Central memory CD4-positive, alpha-beta T cell (primary cell): ENCODE results near the gene ISOC2.

Experiments used
- DNase-seq: peaks from one replicate; pipeline ENCODE4 v3.0.0; 2022

ISOC2 gene

GRCh38 chr19:55476100-55476775, 14.8 kb upstream of the ISOC2 start, which contains the start of gene ZNF628:
ZNF628 (plus strand) TSS chr19:55476617; CDS start chr19:55479911, 3,294 bp downstream.
- DNase-seq: peak; percentile 96

- no peak for DNase-seq
Measured at GRCh38 chr19:55474269-55475265, 13.1 kb upstream of the ISOC2 start.

DNA sequence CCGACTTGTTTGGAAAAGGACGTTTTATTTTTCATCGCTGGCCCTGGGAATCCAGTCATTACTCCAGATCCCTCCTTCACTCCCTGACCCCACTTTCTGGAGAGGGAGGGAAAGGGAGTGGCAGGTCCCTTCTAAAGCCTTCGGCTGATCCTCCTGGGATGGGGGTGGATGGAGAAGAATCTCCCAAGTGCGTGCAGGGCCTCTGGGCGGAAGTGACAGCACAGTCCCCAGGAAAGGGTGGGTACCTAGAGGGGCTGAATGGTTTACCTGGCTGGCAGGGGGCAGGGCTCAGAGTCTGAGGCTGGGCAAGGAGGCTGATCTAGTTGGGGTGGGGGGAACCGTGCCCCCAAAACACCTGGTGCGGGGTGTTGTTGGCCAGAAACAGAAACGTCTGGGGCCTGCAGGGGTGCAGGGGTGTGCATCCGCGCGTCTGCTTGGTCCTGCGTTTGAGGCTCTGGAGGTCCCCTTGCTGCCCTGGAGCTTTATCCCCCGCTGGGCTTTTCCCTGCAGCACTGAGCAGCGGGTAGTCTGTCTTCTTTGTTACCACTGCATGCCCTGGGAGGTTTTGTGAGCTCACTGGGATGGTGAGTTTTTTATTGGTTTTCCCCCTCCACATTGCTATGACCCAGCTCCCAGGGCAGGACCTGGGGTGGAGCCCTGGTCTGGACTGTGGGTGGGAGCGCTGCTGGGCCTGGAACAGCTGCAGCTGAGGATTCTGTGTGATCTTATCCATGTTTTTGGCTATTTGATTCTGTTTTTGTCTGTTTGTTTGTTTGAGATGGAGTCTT, 12.0 kb upstream of the ISOC2 start:
- no peak for DNase-seq

DNA sequence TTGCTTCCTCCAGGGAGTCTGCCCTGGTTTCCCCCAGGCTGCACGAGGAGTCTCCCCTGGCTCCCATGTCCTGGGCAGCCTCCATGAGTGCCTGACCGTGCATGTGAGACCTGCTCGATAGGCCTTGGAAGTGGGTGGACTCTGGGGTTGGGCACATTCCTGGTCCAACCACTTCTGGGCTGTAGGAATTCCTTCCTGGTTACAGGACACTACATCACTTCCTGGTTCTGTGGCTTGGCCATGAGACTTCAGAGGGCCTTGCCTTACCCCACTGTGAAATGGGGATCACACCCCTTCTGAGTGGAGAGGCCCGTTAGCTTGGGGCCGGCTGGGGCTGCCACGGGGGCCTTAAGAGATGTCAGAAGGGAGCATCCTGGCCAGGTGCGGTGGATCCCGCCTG, 11.0 kb upstream of the ISOC2 start:
- DNase-seq: no peak

- no peak for DNase-seq
Measured at GRCh38 chr19:55471266-55471665, 9.8 kb upstream of the ISOC2 start.

GRCh38 chr19:55468054-55468393, 6.6 kb upstream of the ISOC2 start:
- no peak for DNase-seq

DNA sequence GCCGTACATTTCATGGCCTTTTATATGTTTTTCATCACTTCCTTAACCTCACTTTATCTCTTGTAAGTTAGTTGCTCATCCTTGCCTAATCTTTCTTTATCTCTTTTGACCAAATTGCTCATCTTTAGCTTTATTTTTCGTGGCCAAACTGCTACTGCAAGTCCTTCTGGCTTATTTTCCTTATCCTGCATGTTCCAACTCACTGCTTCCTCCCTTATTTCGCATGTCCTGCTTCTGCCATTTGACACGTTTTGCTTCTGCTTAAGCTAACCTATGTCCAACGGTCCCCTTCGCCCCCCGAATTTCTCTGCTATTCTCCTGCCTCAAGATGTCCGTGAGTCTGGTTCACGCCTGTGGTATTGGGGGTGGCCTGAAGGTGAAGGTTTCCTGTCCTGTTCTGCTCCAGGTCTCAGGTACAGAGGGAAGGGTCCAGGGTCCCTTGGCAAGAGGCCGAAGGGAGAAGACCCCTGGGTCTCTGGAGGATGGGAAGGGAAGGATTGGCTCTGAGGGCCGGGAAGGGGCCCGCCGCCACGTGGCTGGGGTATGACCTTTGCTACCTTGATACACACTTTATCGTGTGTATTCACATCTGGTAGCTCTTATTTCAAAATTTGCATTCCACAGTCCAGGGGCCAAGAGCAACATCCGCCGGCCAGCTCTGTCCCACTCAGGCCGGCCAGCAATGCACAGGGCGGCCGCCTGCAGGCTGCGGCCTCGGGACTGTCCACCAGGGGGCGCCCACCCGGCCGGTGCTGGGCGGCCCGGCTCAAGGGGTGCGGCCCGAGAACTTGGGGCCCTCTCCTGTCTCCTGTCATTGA, 6.0 kb upstream of the ISOC2 start:
- peak; percentile 43 for DNase-seq

GRCh38 chr19:55466241-55466614, 4.8 kb upstream of the ISOC2 start:
- no peak for DNase-seq

DNA sequence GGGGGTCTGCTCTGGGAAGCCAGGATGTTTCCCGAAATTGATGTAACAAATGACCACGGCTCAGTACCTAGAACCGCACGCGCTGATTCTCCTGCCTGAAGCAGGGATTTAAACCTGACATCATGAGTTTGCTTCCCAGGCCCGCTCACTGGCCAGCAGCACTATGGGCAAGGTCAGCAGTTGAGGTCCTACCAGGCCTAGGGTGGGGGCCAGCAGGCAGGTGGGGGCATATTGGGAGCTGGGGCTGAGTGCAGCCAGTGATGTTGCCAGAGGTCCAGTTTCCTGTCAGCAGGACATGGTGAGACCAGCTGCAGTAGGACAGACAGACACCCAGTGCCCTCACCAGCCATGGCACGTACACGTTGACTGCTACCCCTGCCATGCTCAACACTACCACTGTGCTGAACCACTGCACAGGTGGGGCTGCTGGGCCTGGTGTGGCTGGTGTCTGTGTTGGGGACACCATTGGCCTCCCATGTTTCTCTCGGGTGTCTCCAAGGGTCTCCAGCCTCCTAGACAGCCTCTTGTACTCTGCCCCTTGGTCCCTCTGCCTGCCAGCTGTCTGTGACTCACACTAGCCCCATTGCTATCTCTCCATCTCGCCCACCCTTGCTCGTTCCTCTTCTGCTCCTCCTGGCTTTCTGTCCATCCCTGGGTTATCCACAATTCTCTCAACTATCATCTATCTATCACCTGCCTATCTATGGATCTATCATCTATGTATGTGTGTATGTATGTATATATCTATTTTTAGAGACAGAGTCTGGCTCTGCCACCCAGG, 4.2 kb upstream of the ISOC2 start:
- no peak for DNase-seq

- DNase-seq: no peak
Measured at GRCh38 chr19:55464662-55465054, 3.2 kb upstream of the ISOC2 start, which contains the start of gene C19orf85. C19orf85 (minus strand) TSS chr19:55464751; CDS start chr19:55464554, 197 bp downstream.

DNA sequence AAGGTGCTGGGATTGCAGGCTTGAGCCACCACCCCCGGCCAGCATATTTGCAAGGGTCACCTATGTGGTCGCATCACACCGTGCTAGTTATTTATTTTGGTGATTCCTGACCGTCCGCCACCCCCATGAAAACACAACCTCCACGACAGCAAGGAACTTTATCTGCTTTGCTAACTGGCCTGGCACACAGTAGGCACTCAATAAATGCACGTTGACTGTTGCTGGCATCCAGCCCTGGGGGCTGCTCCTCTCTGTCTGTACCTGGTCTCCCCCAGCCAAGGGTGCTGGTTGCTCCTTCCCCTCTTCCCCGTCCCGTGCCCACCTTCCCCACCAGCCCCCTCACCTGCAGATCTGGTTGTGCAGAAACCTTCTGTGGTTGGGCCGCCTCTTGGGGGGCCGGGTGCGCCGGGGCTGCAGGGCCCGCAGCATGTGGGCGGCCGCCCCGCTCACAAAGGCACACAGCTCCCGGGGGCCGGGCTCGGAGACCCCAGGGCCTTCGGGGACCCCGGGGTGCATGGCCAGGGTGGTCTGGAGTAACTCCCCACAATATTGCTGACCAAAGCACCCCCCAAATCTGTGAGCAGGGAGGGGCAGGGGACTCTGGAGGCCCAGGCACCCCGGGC, 2.7 kb upstream of the ISOC2 start:
- no peak for DNase-seq

DNA sequence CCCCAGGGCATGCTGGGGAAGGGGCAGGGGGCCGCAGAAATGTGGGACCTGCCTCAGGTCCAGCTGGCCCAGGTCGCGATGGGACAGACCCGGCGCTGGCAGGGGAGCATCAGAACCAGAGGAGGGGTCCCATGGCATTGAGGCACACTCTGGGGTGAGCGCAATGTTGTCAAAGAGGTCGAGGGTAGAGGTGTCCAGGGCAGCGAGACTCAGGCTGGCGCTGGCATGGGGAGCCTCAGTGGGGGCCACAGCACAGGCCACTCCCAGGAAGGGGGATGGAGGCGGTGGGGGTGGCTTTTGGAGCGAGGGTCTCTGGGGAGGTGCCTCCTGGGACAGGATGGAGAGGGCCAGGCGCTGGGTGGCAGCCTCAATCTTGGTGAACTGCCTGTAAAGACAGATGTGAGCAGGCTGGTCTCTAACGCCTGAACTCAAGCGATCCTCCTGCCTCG, 2.2 kb upstream of the ISOC2 start:
- DNase-seq: no peak

- DNase-seq: no peak
Measured at GRCh38 chr19:55462722-55463121, 1.3 kb upstream of the ISOC2 start.

- no peak for DNase-seq
Measured at GRCh38 chr19:55461974-55462626, 658 bp upstream of the ISOC2 start.

GRCh38 chr19:55460670-55461258, 678 bp downstream of the ISOC2 start:
- DNase-seq: no peak

GRCh38 chr19:55459950-55460657, 1.3 kb downstream of the ISOC2 start:
- no peak for DNase-seq

GRCh38 chr19:55459551-55459949, 1.9 kb downstream of the ISOC2 start:
- no peak for DNase-seq

GRCh38 chr19:55457683-55458457, 3.6 kb downstream of the ISOC2 start:
- no peak for DNase-seq
